Panc1 (cell line): Measurements from ENCODE around the gene LRMDA. TPM values are rescaled to one million over a fixed set of nuclear protein-coding genes. Genes with fewer than 3 reads are reported as not detected.

Experiments used
- ATAC-seq: fragments of 200-7000 bp; cut with Tn5 transposase; 2 replicates; pipeline ENCODE4 v1.9.1; 2020; ENCODE audit warnings: mild to moderate bottlenecking, moderate library complexity
- BruUV-seq: library from RNA; stranded (reverse); fragments of 400-500 nt; replicated peaks from 2 replicates; lab custom pipeline; 2021; lab: Mats Ljungman, UMichigan
- CTCF ChIA-PET: fragments of 300-600 bp; sonication (Branson Sonifier 250); formaldehyde crosslinking; loops from one replicate; lab custom pipeline; 2022; ENCODE audit warnings: antibody characterized with exemption; lab: Charles Lee
- POLR2A ChIA-PET: fragments of 300-600 bp; sonication (Branson Sonifier 250); formaldehyde crosslinking; loops from one replicate; lab custom pipeline; 2022; ENCODE audit warnings: antibody characterized with exemption; lab: Charles Lee
- DNase-seq: peaks from one replicate; pipeline ENCODE4 v3.0.0-alpha.2; 2010; ENCODE audit warnings: low read depth, low spot score
- H3K27ac ChIP-seq: 2 replicates; pipeline ENCODE4 v1.5.1; 2011; ENCODE audit warnings: mild to moderate bottlenecking, low read length, inconsistent platforms
- H3K27me3 ChIP-seq: fragments of 200-500 bp; sonication (Bioruptor generic); 2 replicates; pipeline ENCODE4 v1.6.0; 2014; ENCODE audit warnings: low read length, inconsistent platforms; ENCODE audit not compliant: control insufficient read depth, insufficient read depth
- H3K36me3 ChIP-seq: fragments of 200-500 bp; sonication (Bioruptor generic); 2 replicates; pipeline ENCODE4 v1.5.1; 2014; ENCODE audit warnings: inconsistent platforms, mild to moderate bottlenecking, low read length, moderate library complexity; ENCODE audit not compliant: control insufficient read depth, insufficient read depth
- H3K4me1 ChIP-seq: 2 replicates; pipeline ENCODE4 v1.5.1; 2011; ENCODE audit warnings: inconsistent platforms, mild to moderate bottlenecking, low read length, moderate library complexity; ENCODE audit not compliant: control insufficient read depth, insufficient read depth
- H3K4me3 ChIP-seq, 2 experiments: 2 replicates each; pipeline ENCODE4 v1.5.1; 2011 to 2012; ENCODE audit warnings: low read depth in 2 of 2, low read length in 2 of 2, mild to moderate bottlenecking in 2 of 2, inconsistent platforms in 1 of 2, moderate library complexity in 1 of 2
- H3K9me3 ChIP-seq: fragments of 200-500 bp; sonication (Bioruptor generic); 2 replicates; pipeline ENCODE4 v1.5.1; 2014; ENCODE audit warnings: low read depth, mild to moderate bottlenecking, inconsistent platforms, low read length, moderate library complexity; ENCODE audit not compliant: control insufficient read depth, insufficient read depth
- POLR2AphosphoS5 ChIP-seq: IDR thresholded peaks from 2 replicates; pipeline ENCODE4 v1.6.1; 2012; ENCODE audit warnings: mild to moderate bottlenecking, low read depth, low read length, moderate library complexity
- SIN3A ChIP-seq: IDR thresholded peaks from 2 replicates; pipeline ENCODE4 v1.6.1; 2012; ENCODE audit warnings: low read depth, mild to moderate bottlenecking, low read length, moderate library complexity, borderline replicate concordance; ENCODE audit not compliant: insufficient read depth
- TCF7L2 ChIP-seq: IDR thresholded peaks from 2 replicates; pipeline ENCODE4 v1.6.1; 2011; ENCODE audit warnings: mild to moderate bottlenecking, low read depth, low read length, inconsistent platforms
- in situ Hi-C: cut with HindIII; loops from 2 replicates; pipeline ENCODE4 v1.10.0; 2016; ENCODE audit warnings: low sequenced_read_pairs, low pct_unique_long_range_greater_than_20kb
- intact Hi-C: fragments of 100-400 bp; cut with micrococcal nuclease; formaldehyde crosslinking; loops from one replicate; pipeline ENCODE4 v1.10.0; 2022; ENCODE audit not compliant: unreplicated experiment
- total RNA-seq: library from RNA; stranded (reverse); gene quantifications from one replicate; pipeline ENCODE4 v1.2.1, GENCODE V29; 2021; ENCODE audit not compliant: unreplicated experiment
- TF ChIP-seq, protein P1 (sequence below): fragments of 450-650 bp; IDR thresholded peaks from 2 replicates; pipeline ENCODE4 v1.5.1; 2017; ENCODE audit warnings: mild to moderate bottlenecking
- TF ChIP-seq, protein P2 (sequence below), 2 experiments: IDR thresholded peaks; 2 replicates each; pipeline ENCODE4 v1.6.1; 2011 to 2012; ENCODE audit warnings: low read depth in 2 of 2, control low read depth in 1 of 2, low read length in 1 of 2, mild to moderate bottlenecking in 1 of 2, moderate library complexity in 1 of 2; ENCODE audit not compliant: insufficient read depth in 1 of 2

LRMDA gene
- total RNA-seq, 1 experiment from 2014 or later = 1.2 TPM

- Histone ChIP-seq H3K27me3 (peaks cover 7% of the 10 kb centered on the region; the same call in 1 of the 2 replicates), H3K4me3 (no peak overlapping the region), H3K9me3 (no peaks in the 10 kb centered on the region), H3K36me3 (no peaks in the 10 kb centered on the region), H3K4me1 (no peaks in the 10 kb centered on the region), H3K27ac (no peak overlapping the region)
- CTCF ChIA-PET = no interaction called here
- no TSS peak for BruUV-seq
- TF ChIP-seq POLR2AphosphoS5 (no peak), SIN3A (no peak), TCF7L2 (no peak)
- TF ChIP-seq, protein P1, sequence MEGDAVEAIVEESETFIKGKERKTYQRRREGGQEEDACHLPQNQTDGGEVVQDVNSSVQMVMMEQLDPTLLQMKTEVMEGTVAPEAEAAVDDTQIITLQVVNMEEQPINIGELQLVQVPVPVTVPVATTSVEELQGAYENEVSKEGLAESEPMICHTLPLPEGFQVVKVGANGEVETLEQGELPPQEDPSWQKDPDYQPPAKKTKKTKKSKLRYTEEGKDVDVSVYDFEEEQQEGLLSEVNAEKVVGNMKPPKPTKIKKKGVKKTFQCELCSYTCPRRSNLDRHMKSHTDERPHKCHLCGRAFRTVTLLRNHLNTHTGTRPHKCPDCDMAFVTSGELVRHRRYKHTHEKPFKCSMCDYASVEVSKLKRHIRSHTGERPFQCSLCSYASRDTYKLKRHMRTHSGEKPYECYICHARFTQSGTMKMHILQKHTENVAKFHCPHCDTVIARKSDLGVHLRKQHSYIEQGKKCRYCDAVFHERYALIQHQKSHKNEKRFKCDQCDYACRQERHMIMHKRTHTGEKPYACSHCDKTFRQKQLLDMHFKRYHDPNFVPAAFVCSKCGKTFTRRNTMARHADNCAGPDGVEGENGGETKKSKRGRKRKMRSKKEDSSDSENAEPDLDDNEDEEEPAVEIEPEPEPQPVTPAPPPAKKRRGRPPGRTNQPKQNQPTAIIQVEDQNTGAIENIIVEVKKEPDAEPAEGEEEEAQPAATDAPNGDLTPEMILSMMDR = no peak
- TF ChIP-seq, protein P2, sequence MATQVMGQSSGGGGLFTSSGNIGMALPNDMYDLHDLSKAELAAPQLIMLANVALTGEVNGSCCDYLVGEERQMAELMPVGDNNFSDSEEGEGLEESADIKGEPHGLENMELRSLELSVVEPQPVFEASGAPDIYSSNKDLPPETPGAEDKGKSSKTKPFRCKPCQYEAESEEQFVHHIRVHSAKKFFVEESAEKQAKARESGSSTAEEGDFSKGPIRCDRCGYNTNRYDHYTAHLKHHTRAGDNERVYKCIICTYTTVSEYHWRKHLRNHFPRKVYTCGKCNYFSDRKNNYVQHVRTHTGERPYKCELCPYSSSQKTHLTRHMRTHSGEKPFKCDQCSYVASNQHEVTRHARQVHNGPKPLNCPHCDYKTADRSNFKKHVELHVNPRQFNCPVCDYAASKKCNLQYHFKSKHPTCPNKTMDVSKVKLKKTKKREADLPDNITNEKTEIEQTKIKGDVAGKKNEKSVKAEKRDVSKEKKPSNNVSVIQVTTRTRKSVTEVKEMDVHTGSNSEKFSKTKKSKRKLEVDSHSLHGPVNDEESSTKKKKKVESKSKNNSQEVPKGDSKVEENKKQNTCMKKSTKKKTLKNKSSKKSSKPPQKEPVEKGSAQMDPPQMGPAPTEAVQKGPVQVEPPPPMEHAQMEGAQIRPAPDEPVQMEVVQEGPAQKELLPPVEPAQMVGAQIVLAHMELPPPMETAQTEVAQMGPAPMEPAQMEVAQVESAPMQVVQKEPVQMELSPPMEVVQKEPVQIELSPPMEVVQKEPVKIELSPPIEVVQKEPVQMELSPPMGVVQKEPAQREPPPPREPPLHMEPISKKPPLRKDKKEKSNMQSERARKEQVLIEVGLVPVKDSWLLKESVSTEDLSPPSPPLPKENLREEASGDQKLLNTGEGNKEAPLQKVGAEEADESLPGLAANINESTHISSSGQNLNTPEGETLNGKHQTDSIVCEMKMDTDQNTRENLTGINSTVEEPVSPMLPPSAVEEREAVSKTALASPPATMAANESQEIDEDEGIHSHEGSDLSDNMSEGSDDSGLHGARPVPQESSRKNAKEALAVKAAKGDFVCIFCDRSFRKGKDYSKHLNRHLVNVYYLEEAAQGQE (IDR thresholded peaks at IDR 0.05; ENCODE audit: insufficient read depth in 1 of 2, low read depth in 2 of 2, low read length in 1 of 2) = no peak
- POLR2A ChIA-PET = no interaction called here
- ATAC-seq (no peak), DNase-seq (no peak)
- in situ Hi-C loops = no loop called here
- intact Hi-C loops = no loop called here
These were observed 494.6 kb downstream of the LRMDA start for GRCh38 chr10:75925999-75926398.

GRCh38 chr10:75926763-75927162 lies 495.3 kb downstream of the LRMDA start:
- no peaks in the 10 kb centered on the region for H3K4me1 ChIP-seq
- in situ Hi-C loops = no loop called here
- H3K36me3 ChIP-seq = no peaks in the 10 kb centered on the region
- H3K4me3 ChIP-seq = no peak overlapping the region
- BruUV-seq = no TSS peak
- intact Hi-C loops = no loop called here
- H3K9me3 ChIP-seq = no peaks in the 10 kb centered on the region
- DNase-seq = no peak
- H3K27ac ChIP-seq = no peak overlapping the region
- ChIA-PET CTCF (no interaction called here), POLR2A (no interaction called here)
- TF ChIP-seq TCF7L2 = no peak
- TF ChIP-seq, protein P2 (IDR thresholded peaks at IDR 0.05; ENCODE audit: insufficient read depth in 1 of 2, low read depth in 2 of 2, low read length in 1 of 2) = no peak
- TF ChIP-seq POLR2AphosphoS5 = no peak
- TF ChIP-seq SIN3A = no peak
- TF ChIP-seq, protein P1 = no peak
- peaks cover 7% of the 10 kb centered on the region; the same call in 1 of the 2 replicates for H3K27me3 ChIP-seq
- no peak for ATAC-seq
